CD4-positive, alpha-beta T cell treated with Interleukin-6 at 100 ng/mL for 8 hours (primary cell): Measurements from ENCODE around the gene ABCG2.
"Not testable (repeated sequence)": the region's sequence is repeated elsewhere in the genome, so short reads cannot be mapped to it uniquely, and the experiment has no call there.

Experiments used
- DNase-seq: peaks from one replicate; pipeline ENCODE4 v3.0.0-alpha.2; 2020; ENCODE audit warnings: mixed read lengths, low spot score

ABCG2 gene

GRCh38 chr4:88110826-88111225 lies 47.6 kb downstream of the ABCG2 start:
- no peak for DNase-seq

DNA sequence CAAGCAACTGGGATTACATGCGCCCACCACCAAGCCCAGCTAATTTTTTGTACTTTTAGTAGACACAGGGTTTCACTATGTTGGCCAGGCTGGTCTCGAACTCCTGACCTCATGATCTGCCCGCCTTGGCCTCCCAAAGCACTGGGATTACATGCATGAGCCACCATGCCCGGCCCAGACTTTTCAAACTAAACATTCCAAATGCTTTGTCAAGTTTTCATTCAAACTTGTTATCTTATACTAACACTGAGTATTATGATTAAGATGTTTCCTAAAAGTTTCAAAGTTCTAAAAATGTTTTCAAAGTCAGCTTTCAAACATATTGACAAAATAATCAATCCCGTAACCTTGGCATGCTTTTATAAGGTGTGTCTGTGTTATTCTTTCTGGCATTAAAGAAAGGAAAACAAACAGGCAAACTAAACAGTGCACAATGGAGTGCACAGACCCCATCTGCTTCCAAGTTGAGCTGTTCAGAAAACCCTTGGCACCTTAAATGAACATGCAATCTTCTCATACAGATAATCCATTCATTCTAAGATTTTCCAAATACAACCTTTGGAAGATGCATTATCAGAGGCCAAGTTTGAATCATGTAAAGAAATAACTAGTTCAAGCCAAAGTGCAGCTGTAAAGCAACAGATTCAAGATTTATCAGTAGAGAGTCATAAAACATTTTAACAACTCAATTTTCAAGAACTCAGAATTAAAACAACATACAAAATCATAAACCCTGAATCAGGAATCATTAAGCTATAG lies 49.1 kb downstream of the ABCG2 start:
- DNase-seq: no peak

DNA sequence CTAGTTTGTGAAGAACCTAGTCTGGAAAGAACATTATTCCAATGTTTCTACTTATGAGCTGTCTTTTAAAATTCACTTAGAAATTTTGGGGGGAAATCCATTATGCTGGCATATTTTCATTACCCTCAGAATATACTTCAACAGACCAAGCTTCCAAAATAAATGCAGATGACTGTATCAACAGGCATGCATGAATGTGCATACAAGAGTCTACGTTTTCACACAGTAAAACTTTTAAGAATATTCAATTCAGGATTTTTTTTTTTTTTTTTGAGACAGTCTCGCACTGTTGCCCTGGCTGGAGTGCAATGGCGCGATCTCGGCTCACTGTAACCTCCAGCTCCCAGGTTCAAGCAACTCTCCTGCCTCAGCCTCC lies 49.7 kb downstream of the ABCG2 start:
- no peak for DNase-seq

DNA sequence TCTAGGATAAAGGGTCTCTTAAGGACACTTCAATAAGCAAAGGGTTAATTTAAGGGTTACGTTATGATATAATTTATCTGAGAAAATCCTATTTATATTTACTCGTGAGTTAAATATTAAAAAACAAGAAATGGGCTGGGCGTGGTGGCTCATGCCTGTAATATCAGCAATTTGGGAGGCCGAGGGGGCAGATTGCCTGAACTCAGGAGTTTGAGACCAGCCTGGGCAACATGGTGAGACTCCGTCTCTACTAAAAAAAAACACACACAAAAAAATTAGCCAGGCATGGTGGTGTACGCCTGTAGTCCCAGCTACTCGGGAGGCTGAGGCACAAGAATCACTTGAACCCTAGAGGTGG lies 50.4 kb downstream of the ABCG2 start:
- not testable (repeated sequence) for DNase-seq

DNA sequence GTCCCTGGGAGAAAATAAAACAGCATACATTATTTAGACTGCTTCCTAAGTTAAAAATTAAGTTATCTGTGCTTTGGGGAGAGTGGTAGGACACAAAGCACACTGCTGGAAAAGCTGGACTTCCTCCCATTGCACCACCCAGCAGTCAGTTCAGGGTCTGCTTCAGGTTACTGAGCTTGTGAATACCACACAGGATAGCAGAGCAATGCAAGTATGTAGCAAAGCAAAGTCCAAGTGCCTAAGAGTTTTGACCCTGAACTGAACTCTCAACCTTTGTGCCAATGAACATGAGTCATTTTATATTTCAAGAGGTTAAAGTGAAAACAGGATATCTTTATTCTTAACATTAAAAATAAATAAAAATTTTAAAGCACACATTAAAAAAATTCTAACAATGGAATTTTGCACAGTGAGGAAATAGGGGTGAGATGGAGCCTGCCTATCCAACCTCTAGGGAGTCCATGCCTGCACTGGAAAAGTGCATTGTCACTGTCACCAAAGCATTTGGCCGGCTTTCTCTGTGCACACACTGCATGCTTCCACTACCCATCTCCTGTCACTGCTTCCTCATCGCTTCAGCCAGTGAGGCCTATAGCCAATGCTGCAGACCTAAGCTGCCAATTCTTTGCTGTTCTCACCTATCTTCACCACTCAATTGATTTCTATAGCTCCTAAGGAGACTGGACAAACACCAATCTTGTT lies 50.9 kb downstream of the ABCG2 start:
- DNase-seq: no peak

GRCh38 chr4:88106205-88106604 lies 52.2 kb downstream of the ABCG2 start:
- DNase-seq: no peak

- no peak for DNase-seq
Observed at GRCh38 chr4:88104902-88105610, 53.4 kb downstream of the ABCG2 start.

- DNase-seq: no peak
Observed at GRCh38 chr4:88102026-88102425, 56.4 kb downstream of the ABCG2 start.

DNA sequence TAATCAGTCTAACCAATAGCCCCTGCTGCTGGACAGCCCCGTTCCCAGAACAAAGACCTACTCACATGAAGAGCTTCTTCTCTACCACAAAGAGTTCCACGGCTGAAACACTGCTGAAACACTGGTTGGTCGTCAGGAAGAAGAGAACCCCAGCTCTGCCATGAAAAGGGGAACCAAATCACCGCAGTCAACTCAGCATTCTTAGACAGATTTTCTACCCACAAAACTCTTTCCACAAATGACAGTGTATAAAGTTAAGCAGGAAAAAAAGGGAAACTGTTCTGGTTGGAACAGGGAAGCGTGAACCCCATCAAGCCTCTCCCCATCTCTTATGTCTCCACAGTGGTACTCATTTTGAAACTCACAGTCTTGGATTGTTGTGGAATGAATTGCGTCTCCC lies 57.3 kb downstream of the ABCG2 start:
- no peak for DNase-seq

- no peak for DNase-seq
Observed at GRCh38 chr4:88098993-88099752, 59.3 kb downstream of the ABCG2 start.

GRCh38 chr4:88097781-88098180 lies 60.7 kb downstream of the ABCG2 start:
- DNase-seq: no peak

GRCh38 chr4:88097301-88097700 lies 61.1 kb downstream of the ABCG2 start:
- DNase-seq: no peak

DNA sequence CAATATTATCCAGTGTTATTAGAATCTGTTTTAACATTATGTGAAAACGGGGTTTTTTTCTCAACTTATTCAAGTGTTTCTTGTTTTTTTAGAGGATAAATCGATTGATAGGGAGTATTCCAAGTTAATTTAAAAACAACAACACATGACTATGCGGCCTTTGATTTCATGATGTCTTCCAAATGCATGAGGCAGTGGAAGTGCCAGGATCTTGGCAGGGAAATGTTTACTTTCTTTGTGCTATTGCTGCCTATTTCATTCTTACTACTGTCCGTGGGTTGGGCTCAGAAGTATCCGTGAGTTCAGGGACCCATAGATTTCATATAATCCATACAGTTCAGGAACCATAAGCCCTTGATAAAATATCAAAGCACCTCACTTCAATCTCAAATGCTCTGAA lies 64.6 kb downstream of the ABCG2 start:
- DNase-seq: no peak

DNA sequence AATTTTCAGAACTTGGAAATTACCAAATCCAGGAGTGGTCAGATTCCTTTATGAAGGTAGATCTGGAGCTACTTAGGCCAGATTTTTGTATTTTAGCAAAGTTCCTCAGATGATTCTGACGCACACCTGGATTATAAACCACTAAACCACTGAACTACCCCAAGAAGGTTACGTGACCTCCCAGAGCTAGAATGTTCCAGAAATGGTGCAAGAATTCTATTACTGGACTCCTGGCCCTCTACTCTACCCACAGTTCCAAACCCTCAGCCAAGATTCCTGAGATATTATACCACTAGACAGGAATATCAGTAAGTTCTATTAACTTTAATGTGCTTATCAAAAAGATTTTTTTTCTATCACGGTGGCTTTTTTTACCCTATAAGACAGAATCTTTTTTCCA lies 67.1 kb downstream of the ABCG2 start:
- DNase-seq: no peak

- no peak for DNase-seq
Observed at GRCh38 chr4:88090898-88091297, 67.5 kb downstream of the ABCG2 start.

DNA sequence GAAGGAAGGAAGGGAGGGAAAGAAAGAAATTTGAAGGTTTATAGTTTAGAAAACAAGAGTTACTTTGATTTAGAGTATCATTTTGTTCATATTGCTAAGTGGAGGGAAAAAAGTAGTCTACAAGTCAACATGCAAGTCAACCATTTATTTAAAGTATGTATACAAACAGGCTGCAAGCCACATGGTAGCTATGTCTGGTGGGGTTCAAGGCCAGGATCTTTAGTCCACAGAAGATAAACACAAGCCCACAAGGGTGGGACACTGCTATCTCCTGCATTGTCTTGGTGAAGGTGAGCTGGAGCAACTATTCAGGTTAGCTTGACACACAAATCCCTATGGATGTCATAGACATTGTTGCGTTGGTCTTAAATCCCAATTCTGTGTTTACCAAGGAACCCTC lies 71.4 kb downstream of the ABCG2 start:
- DNase-seq: no peak

GRCh38 chr4:88080626-88081025 lies 77.8 kb downstream of the ABCG2 start:
- DNase-seq: no peak

DNA sequence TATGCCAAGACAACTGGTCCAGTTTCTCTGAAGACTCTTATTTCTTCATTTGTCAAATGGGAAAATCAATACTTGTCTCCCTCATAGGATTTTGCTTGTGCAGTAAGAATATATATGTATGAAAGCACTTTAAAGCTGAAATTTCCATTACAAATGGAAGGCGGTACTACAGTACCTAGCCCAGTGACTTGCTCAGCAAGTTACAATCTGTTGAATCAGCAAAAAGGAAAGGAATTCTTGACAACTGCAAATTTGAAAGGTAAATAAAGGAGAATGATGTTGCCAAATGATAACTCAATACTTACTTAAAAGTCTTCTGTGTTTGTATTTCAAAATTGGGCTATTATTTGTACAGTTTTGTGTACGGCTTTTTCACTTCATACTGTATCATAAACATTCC lies 79.9 kb downstream of the ABCG2 start:
- no peak for DNase-seq

GRCh38 chr4:88077911-88078524 lies 80.4 kb downstream of the ABCG2 start:
- no peak for DNase-seq

- DNase-seq: no peak
Observed at GRCh38 chr4:88075336-88075735, 83.1 kb downstream of the ABCG2 start.

DNA sequence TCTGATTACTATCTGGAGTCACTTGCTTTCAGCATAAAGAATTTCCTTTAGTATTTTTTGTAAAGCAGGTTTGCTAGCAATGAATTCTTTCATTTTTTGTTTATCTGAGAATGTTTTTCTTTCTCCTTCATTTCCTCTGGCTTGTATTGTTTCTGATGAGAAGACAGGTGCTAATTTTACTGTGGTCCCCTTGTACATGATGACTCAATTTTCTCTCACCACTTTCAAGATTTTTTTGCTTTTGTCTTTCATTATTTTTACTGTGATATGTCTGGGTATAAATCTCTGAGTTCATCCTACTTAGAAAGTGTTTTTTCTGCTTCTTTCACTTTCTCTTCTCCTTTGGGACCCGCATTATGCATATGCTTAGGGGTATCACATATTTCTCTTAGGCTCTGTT lies 88.4 kb downstream of the ABCG2 start:
- no peak for DNase-seq

- no peak for DNase-seq
Observed at GRCh38 chr4:88064410-88064809, 94.0 kb downstream of the ABCG2 start.
